HCEC 1CT (cell line): Measurements from ENCODE around the gene HMGB2.

Experiments used
- DNase-seq: peaks from one replicate; pipeline ENCODE4 v3.0.0-alpha.2; 2017

HMGB2 gene

GRCh38 chr4:173282626-173283025, 51.5 kb downstream of the HMGB2 start:
- DNase-seq, result no peak

GRCh38 chr4:173282256-173282562, 51.9 kb downstream of the HMGB2 start:
- DNase-seq, result no peak

- no peak for DNase-seq
Measured at GRCh38 chr4:173281406-173282255, 52.5 kb downstream of the HMGB2 start.
